Gastrocnemius medialis (tissue), 4 donors: Measurements from ENCODE around the gene TYMP.

ENCODE experiments used
- CTCF ChIP-seq, 5 experiments: fragments of 450-650 bp in 3 of 5; fragments of 200-600 bp in 2 of 5; sonication (generic) in 2 of 5; IDR thresholded peaks in 4 of 5; conservative IDR thresholded peaks in 1 of 5; 1 replicate in 4 of 5; 2 replicates in 1 of 5; pipeline ENCODE4 v1.5.1; 2016 to 2019; ENCODE audit warnings: antibody characterized with exemption in 5 of 5, mild to moderate bottlenecking in 3 of 5, moderate library complexity in 3 of 5
- POLR2A ChIP-seq, 2 donors: fragments of 450-650 bp; IDR thresholded peaks; one replicate each; pipeline ENCODE4 v1.6.1; 2017; ENCODE audit warnings: antibody characterized with exemption in 2 of 2, mild to moderate bottlenecking in 2 of 2, moderate library complexity in 2 of 2

GRCh38 chr22:50573491-50574382, 43.9 kb upstream of the TYMP start:
- TF ChIP-seq POLR2A (IDR thresholded peaks at IDR 0.05) (no peak), CTCF (IDR thresholded peaks at IDR 0.05 in 4 of 5, conservative IDR thresholded peaks at IDR 0.05 in 1 of 5) (no peak)
